HG03097 (cell line): ENCODE data around the gene AATF.

Experiments
- ATAC-seq: cut with Tn5 transposase; IDR thresholded peaks from one replicate; pipeline ENCODE4 v1.9.1; 2021; ENCODE audit not compliant: unreplicated experiment, low FRiP score

AATF gene

DNA sequence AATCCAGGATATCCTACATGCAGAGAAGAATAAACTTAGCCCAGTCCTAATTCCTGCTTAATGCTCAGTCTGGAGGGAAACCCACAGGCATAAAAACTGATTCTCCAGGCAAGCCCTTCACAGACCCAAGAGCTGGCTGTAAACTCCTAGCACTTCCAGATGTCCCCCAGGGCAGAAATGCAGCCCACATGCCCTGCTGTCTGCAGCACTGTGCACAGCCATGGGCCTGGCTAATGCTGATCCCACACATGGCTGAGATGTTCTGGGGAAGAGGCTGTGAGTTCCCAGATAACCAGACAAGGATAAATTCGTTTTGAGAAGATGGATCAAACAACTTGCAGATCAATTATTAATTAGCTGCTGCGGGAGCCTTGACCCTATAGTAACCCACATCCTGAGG, 148.4 kb downstream of the AATF start:
- no peak for ATAC-seq

DNA sequence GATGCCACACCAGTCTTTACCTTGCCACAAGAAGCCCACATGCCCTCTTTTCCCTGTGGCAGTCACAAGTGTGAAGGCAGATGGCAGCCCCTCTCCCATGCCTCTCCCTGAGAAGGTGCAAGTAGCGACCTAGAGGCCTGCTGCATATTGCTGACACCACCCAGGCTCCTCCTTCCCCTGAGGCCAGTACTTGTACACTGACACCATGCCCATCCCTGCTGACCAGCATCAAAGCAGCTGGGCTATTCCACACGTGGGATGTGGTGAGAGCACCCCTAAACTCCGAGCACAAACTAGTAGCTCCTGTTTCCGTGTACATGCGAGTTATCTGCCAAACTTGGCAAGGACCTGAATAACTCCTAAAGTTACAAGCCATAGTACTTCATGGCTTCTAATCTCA, 149.4 kb downstream of the AATF start:
- ATAC-seq = no peak

DNA sequence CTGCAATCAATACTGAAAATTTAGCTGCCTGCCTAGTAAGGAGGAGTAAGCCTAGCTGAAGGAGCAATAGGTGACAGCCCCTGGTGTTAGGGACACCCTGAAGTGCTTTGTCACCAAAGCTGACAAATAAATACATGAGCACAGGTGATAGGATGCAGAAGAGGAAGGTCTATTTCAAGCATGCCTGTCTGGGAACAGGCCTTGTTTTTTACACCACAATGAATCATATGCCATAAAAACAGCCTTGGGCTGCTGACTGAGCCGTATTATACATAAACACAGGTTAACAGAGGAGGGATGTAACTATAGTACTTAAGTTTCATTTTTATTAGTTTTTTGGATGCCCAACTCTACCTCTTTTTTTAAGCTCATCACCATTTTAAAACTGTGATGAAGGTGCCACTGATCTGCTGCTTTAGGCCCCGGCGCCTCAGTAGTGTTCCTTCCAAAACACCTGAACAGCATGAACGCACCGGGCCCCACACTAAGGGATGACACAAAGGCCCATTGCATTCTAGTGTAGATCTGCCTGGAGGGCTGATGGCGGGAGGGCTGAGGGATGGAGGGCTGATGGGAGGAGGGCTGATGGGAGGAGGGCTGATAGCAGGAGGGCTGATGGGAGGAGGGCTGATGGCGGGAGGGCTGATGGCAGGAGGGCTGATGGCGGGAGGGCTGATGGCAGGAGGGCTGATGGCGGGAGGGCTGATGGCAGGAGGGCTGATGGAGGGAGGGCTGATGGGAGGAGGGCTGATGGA, 150.3 kb downstream of the AATF start:
- ATAC-seq = no peak

DNA sequence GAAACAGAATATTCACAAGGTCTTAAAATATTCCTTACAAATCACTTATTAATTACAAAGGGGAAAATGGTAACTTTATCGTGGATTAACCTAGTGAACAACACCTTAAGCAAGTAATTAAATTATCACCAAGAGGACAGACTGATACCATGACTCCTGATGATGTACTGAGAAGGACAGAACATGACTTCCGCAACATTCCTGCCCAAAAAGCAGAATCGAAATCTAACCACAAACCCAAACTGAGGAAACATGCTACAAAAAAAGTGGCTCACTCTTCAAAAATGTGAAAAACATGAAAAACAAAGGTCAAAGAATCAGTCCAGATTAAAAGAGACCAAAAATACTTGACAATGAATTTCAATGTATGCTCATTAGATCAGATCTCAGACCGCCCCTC, 151.5 kb downstream of the AATF start:
- no peak for ATAC-seq

DNA sequence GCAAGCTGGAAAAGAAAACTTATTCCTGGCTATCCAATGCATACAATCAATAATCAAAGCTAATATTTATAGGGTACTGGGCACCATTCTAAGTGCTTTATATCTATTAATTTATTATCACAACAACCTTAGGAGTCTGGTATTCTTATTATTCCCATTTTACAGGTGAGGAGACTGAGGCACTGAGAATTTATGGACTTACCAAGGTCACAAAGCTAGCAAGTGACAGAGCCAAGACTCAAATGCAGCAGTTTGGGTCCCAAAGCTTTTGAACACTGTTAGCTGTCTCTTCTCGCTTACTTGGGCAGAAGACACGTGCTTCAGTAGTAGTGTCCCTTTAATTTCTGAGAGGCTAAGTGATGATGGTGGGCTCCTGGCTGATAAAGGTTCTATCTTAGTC, 152.6 kb downstream of the AATF start:
- no peak for ATAC-seq

DNA sequence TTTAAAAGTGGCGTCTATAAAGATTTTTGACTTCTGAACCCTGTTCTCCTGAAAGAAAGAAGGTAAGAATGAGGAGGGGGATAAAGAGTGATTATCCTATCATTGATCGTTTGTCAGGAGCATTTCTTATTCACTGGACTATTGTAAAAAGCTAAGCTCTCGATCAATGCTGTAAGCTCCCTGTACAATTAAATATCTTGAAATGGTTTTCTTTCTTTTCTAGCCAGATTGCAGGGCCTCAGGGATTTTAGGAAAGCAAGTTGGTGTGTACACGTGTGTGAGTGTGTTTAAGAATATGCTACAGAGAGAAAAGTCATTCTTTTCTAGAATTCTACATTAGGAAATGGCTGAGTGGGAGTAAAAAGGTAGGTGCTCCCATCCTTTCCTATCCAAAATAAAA, 154.5 kb downstream of the AATF start:
- ATAC-seq = no peak

DNA sequence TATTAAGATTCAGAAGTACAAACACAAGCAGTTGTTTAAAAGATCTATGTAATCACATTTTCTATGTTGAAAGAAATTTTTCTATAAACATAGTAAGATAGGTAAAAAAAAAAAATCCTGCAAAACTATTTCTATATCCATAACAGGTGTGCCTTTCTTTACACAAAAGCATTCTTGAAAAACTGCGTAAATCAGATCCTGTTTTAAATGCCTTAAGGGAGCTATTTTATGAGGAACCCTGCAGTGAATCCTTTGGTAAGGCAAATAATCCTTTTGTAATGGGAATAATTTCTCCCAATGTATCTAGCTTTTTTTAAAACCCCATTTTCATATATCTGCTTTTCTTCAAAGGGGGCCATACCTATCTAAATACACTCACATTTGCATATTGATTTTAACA, 157.3 kb downstream of the AATF start:
- ATAC-seq = no peak
